ENCODE data around the gene KRT75. TPM values are rescaled to one million over a fixed set of nuclear protein-coding genes. Genes with fewer than 3 reads are reported as not detected.

The KRT75 gene
- total RNA-seq (2012; rRNA removed): not detected in 2 replicates
- not detected in 2 replicates for polyA plus RNA-seq (2012; rRNA removed)
- not detected in 2 replicates for polyA plus RNA-seq (2012; cell fraction: cytosol; rRNA removed)
- not detected in 2 replicates for polyA plus RNA-seq (2012; cell fraction: nucleus; rRNA removed; ENCODE audit: low replicate concordance)
- Bru-seq, nascent RNA: not detected
- not detected for BruChase-seq, experiment 1, labeled RNA remaining after a 6-hour chase
- not detected for BruChase-seq, experiment 2, labeled RNA remaining after a 2-hour chase
- long read RNA-seq: 0 reads

DNA sequence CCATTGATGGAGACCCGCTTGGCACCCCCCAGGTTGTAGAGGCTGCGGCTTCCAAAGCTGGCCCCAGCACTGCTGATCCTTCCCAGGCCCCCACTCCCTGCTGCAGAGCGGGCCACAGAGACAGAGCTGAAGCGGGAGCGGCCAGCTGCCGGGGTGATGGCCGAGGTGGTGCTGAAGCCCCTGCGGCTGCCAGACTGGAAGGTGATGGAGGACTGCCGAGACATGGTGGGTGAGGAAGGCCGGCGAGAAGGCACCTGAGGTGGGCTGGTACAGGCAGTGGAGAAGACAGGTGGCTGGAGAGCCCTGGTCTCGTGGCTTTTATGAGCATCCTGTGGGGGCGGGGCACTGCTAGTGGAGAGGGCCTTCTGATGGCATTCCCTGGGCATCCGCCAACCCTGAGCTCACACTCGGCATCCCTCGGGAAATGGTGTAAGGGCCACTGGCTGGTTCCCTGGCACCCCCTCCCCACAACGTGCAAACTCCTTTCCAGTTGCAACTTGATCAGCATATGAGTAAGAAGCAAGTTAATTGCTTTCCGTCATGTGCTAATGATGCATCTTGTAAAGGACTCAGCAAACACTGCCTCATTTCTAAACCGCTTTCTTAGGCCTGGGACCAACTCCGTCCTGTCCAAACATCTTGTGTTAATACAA, at the start of gene KRT75:
Gene KRT75 (minus strand): TSS at position 291 of the 653 bp plus-strand sequence. CDS start 67 bp downstream, at position 224.
- H4K8ac ChIP-seq (ENCODE audit: low read depth in 2 of 2, low read length in 2 of 2): no peak within 1 kb of the TSS
- peaks cover 27% of the 10 kb centered on the region for H3K27me3 ChIP-seq (ENCODE audit: control insufficient read depth, insufficient read depth, low read length)
- no peaks in the 10 kb centered on the region for H3K9me3 ChIP-seq (ENCODE audit: control insufficient read depth, insufficient read depth, low read length)
- no peaks in the 10 kb centered on the region for H4K20me1 ChIP-seq (ENCODE audit: insufficient read depth, low read length)
- no peak within 1 kb of the TSS for H2BK120ac ChIP-seq (ENCODE audit: low read depth, low read length)
- H3K14ac ChIP-seq (replicated peaks; ENCODE audit: low read depth, low read length): no peak within 1 kb of the TSS
- no peak within 1 kb of the TSS for H3K18ac ChIP-seq (ENCODE audit: low read depth, low read length)
- dilution Hi-C loops (cut with HindIII; ENCODE audit: low sequenced_read_pairs, unreplicated experiment) (no loop called here), in situ Hi-C loops (cut with MboI; ENCODE audit: low sequenced_read_pairs) (no loop called here), intact Hi-C loops (cut with micrococcal nuclease) (no loop called here)
- no peak within 1 kb of the TSS for H4K5ac ChIP-seq (ENCODE audit: low read depth, low read length)
- POLR2A ChIA-PET (ENCODE audit: unreplicated experiment): no interaction called here
- H3K23ac ChIP-seq (ENCODE audit: low read depth, low read length): no peak within 1 kb of the TSS
- no peak within 1 kb of the TSS for H2BK15ac ChIP-seq (ENCODE audit: low read depth, low read length)
- ATAC-seq (ENCODE audit: low read depth) (no peak), DNase-seq (no peak)
- BruUV-seq (replicated peaks): no TSS peak
- TF ChIP-seq NFE2L2 (IDR thresholded peaks at IDR 0.05; ENCODE audit: low read depth, low read length) (no peak), MAZ (IDR thresholded peaks at IDR 0.05; ENCODE audit: borderline replicate concordance, low read depth, low read length) (no peak), SMC3 (IDR thresholded peaks at IDR 0.05; ENCODE audit: low read depth, low read length) (no peak), POLR2A (IDR thresholded peaks at IDR 0.05; ENCODE audit: low read depth, low read length) (no peak), CHD1 (IDR thresholded peaks at IDR 0.05; ENCODE audit: low read depth, low read length) (no peak), FOS (IDR thresholded peaks at IDR 0.05; ENCODE audit: low read depth, low read length) (no peak), RCOR1 (IDR thresholded peaks at IDR 0.05; ENCODE audit: insufficient replicate concordance, low read length) (no peak), CEBPB (IDR thresholded peaks at IDR 0.05; ENCODE audit: low read depth, low read length) (no peak), USF2 (IDR thresholded peaks at IDR 0.05; ENCODE audit: low read depth, low read length) (no peak)
- TF ChIP-seq, protein P1, sequence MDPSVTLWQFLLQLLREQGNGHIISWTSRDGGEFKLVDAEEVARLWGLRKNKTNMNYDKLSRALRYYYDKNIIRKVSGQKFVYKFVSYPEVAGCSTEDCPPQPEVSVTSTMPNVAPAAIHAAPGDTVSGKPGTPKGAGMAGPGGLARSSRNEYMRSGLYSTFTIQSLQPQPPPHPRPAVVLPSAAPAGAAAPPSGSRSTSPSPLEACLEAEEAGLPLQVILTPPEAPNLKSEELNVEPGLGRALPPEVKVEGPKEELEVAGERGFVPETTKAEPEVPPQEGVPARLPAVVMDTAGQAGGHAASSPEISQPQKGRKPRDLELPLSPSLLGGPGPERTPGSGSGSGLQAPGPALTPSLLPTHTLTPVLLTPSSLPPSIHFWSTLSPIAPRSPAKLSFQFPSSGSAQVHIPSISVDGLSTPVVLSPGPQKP (IDR thresholded peaks at IDR 0.05; ENCODE audit: borderline replicate concordance, low read depth, low read length): no peak
- H3K79me1 ChIP-seq (ENCODE audit: low read depth in 1 of 2, low read length in 2 of 2): no peaks in the 10 kb centered on the region
- H3K56ac ChIP-seq (ENCODE audit: extremely low read depth, insufficient read depth, low read length): no peak within 1 kb of the TSS
- H3K4me3 ChIP-seq (ENCODE audit: insufficient read depth, low read depth, low read length): no peak within 1 kb of the TSS
- H3K9ac ChIP-seq (ENCODE audit: low read depth, low read length): no peak within 1 kb of the TSS
- no peak within 1 kb of the TSS for H2AK5ac ChIP-seq (ENCODE audit: low read depth, low read length)
- CTCF ChIA-PET: no interaction called here
- H4K91ac ChIP-seq (ENCODE audit: insufficient read depth, low read depth, low read length): no peak within 1 kb of the TSS
- no peak within 1 kb of the TSS for H2BK20ac ChIP-seq (ENCODE audit: low read depth, low read length)
- no peak within 1 kb of the TSS for H3K4me2 ChIP-seq (ENCODE audit: low read depth, low read length)
- no peak within 1 kb of the TSS for H3K4ac ChIP-seq (ENCODE audit: low read depth, low read length)
- no peaks in the 10 kb centered on the region for H3K36me3 ChIP-seq (ENCODE audit: control insufficient read depth, insufficient read depth, low read length)
- H2AK9ac ChIP-seq (replicated peaks; ENCODE audit: low read depth, low read length, poor library complexity): no peak within 1 kb of the TSS
- H2BK5ac ChIP-seq (ENCODE audit: low read depth, low read length, poor library complexity, severe bottlenecking): no peak within 1 kb of the TSS
- no peak within 1 kb of the TSS for H2AFZ ChIP-seq (replicated peaks; ENCODE audit: low read length, poor library complexity)
- H3K4me1 ChIP-seq (ENCODE audit: control insufficient read depth, insufficient read depth, low read length): no peaks in the 10 kb centered on the region
- H3K27ac ChIP-seq (ENCODE audit: insufficient read depth, low read length): no peak within 1 kb of the TSS
- H3K9me1 ChIP-seq (ENCODE audit: insufficient read depth, low read length): no peaks in the 10 kb centered on the region
- WGBS, 2 experiments (ENCODE audit: extremely low coverage in 2 of 2, insufficient read length in 1 of 2): 68% methylated on average over 4 of the region's 20 CpGs; no CpG with 5 or more reads in 1 of the 2 experiments

Data from IMR-90 (cell line).